B cell (primary cell): Measurements from ENCODE around the gene EPHA2. TPM values are rescaled to one million over a fixed set of nuclear protein-coding genes. Genes with fewer than 3 reads are reported as not detected.

Experiments used
- ATAC-seq: fragments of 200-7000 bp; cut with Tn5 transposase; one replicate; pipeline ENCODE4 v1.10.0; 2021; ENCODE audit warnings: low read depth, mild to moderate bottlenecking, moderate number of reproducible peaks, moderate library complexity
- CTCF ChIA-PET: fragments of 350-600 bp; sonication (Branson Sonifier 250); formaldehyde crosslinking; loops from one replicate; lab custom pipeline; 2021; ENCODE audit warnings: antibody characterized with exemption, inconsistent platforms; lab: Charles Lee
- POLR2A ChIA-PET: fragments of 350-600 bp; sonication (Branson Sonifier 250); formaldehyde crosslinking; loops from one replicate; lab custom pipeline; 2021; ENCODE audit warnings: antibody characterized with exemption; lab: Charles Lee
- DNase-seq: peaks from one replicate; pipeline ENCODE4 v3.0.0; 2013
- H2AFZ ChIP-seq: 2 replicates; pipeline ENCODE4 v1.6.1; 2012; ENCODE audit warnings: mild to moderate bottlenecking, low read depth, low read length; ENCODE audit not compliant: insufficient read depth, poor library complexity, severe bottlenecking
- H3K27ac ChIP-seq, 2 donors: 1 replicate in 1 of 2; 2 replicates in 1 of 2; pipeline ENCODE4 v1.5.1; 2012 to 2013; ENCODE audit warnings: low read length in 2 of 2, mild to moderate bottlenecking in 2 of 2, moderate library complexity in 1 of 2
- H3K27me3 ChIP-seq, 4 experiments: fragments of 200-600 bp in 1 of 4; sonication (generic) in 1 of 4; replicated peaks in 1 of 4; 1 replicate in 2 of 4; 2 replicates in 2 of 4; pipeline versions ENCODE4 v1.6.1 to v1.7.0; 2013 to 2016; ENCODE audit warnings: low read length in 3 of 4, mild to moderate bottlenecking in 2 of 4, mixed read lengths in 1 of 4, moderate library complexity in 1 of 4; ENCODE audit not compliant: insufficient read depth in 4 of 4, control insufficient read depth in 3 of 4; ENCODE audit errors: control extremely low read depth in 1 of 4
- H3K36me3 ChIP-seq, 2 experiments: replicated peaks in 1 of 2; 1 replicate in 1 of 2; 2 replicates in 1 of 2; pipeline versions ENCODE4 v1.6.1 to v1.7.1; 2013; ENCODE audit warnings: low read length in 1 of 2; ENCODE audit not compliant: insufficient read depth in 2 of 2, control insufficient read depth in 1 of 2; ENCODE audit errors: control extremely low read depth in 1 of 2, extremely low read depth in 1 of 2
- H3K4me1 ChIP-seq, 2 donors: fragments of 200-600 bp in 1 of 2; sonication (generic) in 1 of 2; 1 replicate in 1 of 2; 2 replicates in 1 of 2; pipeline versions ENCODE4 v1.5.1 to v1.6.1; 2013 to 2017; ENCODE audit warnings: low read length in 2 of 2; ENCODE audit not compliant: control insufficient read depth in 2 of 2, insufficient read depth in 2 of 2
- H3K4me2 ChIP-seq: replicated peaks from 2 replicates; pipeline ENCODE3; 2012; ENCODE audit warnings: mild to moderate bottlenecking, low read depth, low read length; ENCODE audit not compliant: poor library complexity, severe bottlenecking
- H3K4me3 ChIP-seq, 5 experiments: fragments of 200-600 bp in 1 of 5; sonication (generic) in 1 of 5; 1 replicate in 3 of 5; 2 replicates in 2 of 5; pipeline versions ENCODE4 v1.5.1 to v1.7.0; 2011 to 2016; ENCODE audit warnings: low read length in 4 of 5, mild to moderate bottlenecking in 4 of 5, low read depth in 2 of 5, control low read depth in 1 of 5, moderate library complexity in 1 of 5; ENCODE audit not compliant: insufficient read depth in 1 of 5; ENCODE audit errors: control extremely low read depth in 1 of 5, extremely low read depth in 1 of 5
- H3K79me2 ChIP-seq: fragments of 200-600 bp; sonication (generic); one replicate; pipeline ENCODE4 v1.6.0; 2016; ENCODE audit warnings: low read length; ENCODE audit not compliant: control insufficient read depth, insufficient read depth
- H3K9ac ChIP-seq: fragments of 200-600 bp; sonication (generic); 2 replicates; pipeline ENCODE4 v1.6.1; 2017; ENCODE audit warnings: mild to moderate bottlenecking, low read length, moderate library complexity
- H3K9me3 ChIP-seq, 3 donors: one replicate each; pipeline versions ENCODE4 v1.6.1 to v1.7.1; 2013; ENCODE audit warnings: low read length in 2 of 3; ENCODE audit not compliant: control insufficient read depth in 2 of 3, insufficient read depth in 1 of 3; ENCODE audit errors: control extremely low read depth in 1 of 3
- H4K20me1 ChIP-seq: 2 replicates; pipeline ENCODE4 v1.6.0; 2012; ENCODE audit warnings: mild to moderate bottlenecking, low read length; ENCODE audit not compliant: insufficient read depth, control insufficient read depth, poor library complexity, severe bottlenecking
- H3K27ac Mint-ChIP-seq: one replicate; pipeline ENCODE4 v1.8.0; 2021; ENCODE audit warnings: mixed read lengths
- H3K27me3 Mint-ChIP-seq: one replicate; pipeline ENCODE4 v1.8.0; 2021; ENCODE audit warnings: mixed read lengths
- H3K4me1 Mint-ChIP-seq: one replicate; pipeline ENCODE4 v1.8.0; 2021; ENCODE audit warnings: mixed read lengths
- H3K4me3 Mint-ChIP-seq: one replicate; pipeline ENCODE4 v1.8.0; 2021; ENCODE audit warnings: mixed read lengths
- H3K9me3 Mint-ChIP-seq: one replicate; pipeline ENCODE4 v1.8.0; 2022; ENCODE audit warnings: mixed read lengths; ENCODE audit not compliant: insufficient read depth
- CTCF ChIP-seq: fragments of 200-600 bp; IDR thresholded peaks from one replicate; pipeline ENCODE4 v1.8.0; 2022; ENCODE audit warnings: antibody characterized with exemption, mild to moderate bottlenecking
- EZH2 ChIP-seq: IDR thresholded peaks from 2 replicates; pipeline ENCODE4 v1.6.1; 2012; ENCODE audit warnings: borderline replicate concordance, low read depth, mild to moderate bottlenecking, moderate library complexity, low read length; ENCODE audit not compliant: insufficient read depth, poor library complexity, severe bottlenecking
- WGBS: methylation state at CpG from one replicate; pipeline ENCODE4 v1.1.5; 2013; ENCODE audit warnings: missing lambda C conversion rate; ENCODE audit not compliant: insufficient coverage; 5-methylcytosine and 5-hydroxymethylcytosine counted together
- intact Hi-C: fragments of 100-400 bp; cut with micrococcal nuclease; formaldehyde crosslinking; loops from one replicate; pipeline ENCODE4 v1.10.0; 2022
- polyA plus RNA-seq: library from polyadenylated mRNA; depleted of rRNA; stranded (reverse); fragments of >200 nt; gene quantifications from 2 replicates; pipeline ENCODE4 v1.2.3, GENCODE V29; 2012
- total RNA-seq, 2 donors: library from RNA; stranded (reverse); fragments of 120-200 nt in 1 of 2; gene quantifications; 1 replicate in 1 of 2; 2 replicates in 1 of 2; pipeline versions ENCODE4 v1.2.3 to v1.2.4, GENCODE V29; 2013 to 2022

EPHA2 gene
- total and polyA plus RNA-seq, 2 donors (not counting 1 experiment from before 2014, with no cell fraction given) = 0.12 TPM; not detected in 1

GRCh38 chr1:16147156-16147926 lies 8.5 kb downstream of the EPHA2 start:
- Histone ChIP-seq H3K9ac (no peak overlapping the region), H3K36me3 (no peaks in the 10 kb centered on the region), H3K4me2 (no peak overlapping the region), H3K27ac (no peak overlapping the region), H3K27me3 (peaks cover 0 to 50% (median 8%) of the 10 kb centered on the region in 4 experiments), H3K79me2 (no peaks in the 10 kb centered on the region), H3K9me3 (peaks cover 0 to 3% (median 0%) of the 10 kb centered on the region in 3 donors), H4K20me1 (no peaks in the 10 kb centered on the region), H3K4me3 (no peak overlapping the region), H2AFZ (no peak overlapping the region), H3K4me1 (no peaks in the 10 kb centered on the region)
- ChIA-PET POLR2A (no interaction called here), CTCF (interaction anchor here (0.8 kb wide), 1 partner anchor 15 kb away, joined by 4 read pairs; no protein-coding TSS in a partner anchor)
- Mint-ChIP-seq H3K4me3 (no peak overlapping the region), H3K27me3 (peaks cover 32% of the 10 kb centered on the region), H3K9me3 (no peaks in the 10 kb centered on the region), H3K4me1 (no peaks in the 10 kb centered on the region), H3K27ac (no peak overlapping the region)
- intact Hi-C loops = no loop called here
- 88% methylated on average over 10 of the region's 10 CpGs for WGBS
- no peak for DNase-seq
- no peak for ATAC-seq
- TF ChIP-seq EZH2 (no peak), CTCF (no peak)
